Liver (tissue), 9 donors: ENCODE data around the gene PUS1. TPM values are rescaled to one million over a fixed set of nuclear protein-coding genes. Genes with fewer than 3 reads are reported as not detected.

Experiments used
- DNase-seq: peaks from one replicate; pipeline ENCODE4 v3.0.0-alpha.2; 2017; ENCODE audit warnings: low spot score
- H3K27ac ChIP-seq, 2 donors: one replicate each; pipeline ENCODE4 v1.7.0; 2013; ENCODE audit warnings: inconsistent platforms in 2 of 2, low read length in 2 of 2, control low read depth in 1 of 2, low read depth in 1 of 2, mild to moderate bottlenecking in 1 of 2
- H3K27me3 ChIP-seq, 4 donors: one replicate each; pipeline versions ENCODE4 v1.6.1 to v1.7.0; 2013; ENCODE audit warnings: low read length in 3 of 4, inconsistent platforms in 1 of 4, mild to moderate bottlenecking in 1 of 4, moderate library complexity in 1 of 4; ENCODE audit not compliant: control insufficient read depth in 4 of 4, insufficient read depth in 4 of 4
- H3K36me3 ChIP-seq, 4 donors: one replicate each; pipeline versions ENCODE4 v1.6.1 to v1.7.0; 2013; ENCODE audit warnings: low read length in 3 of 4, mild to moderate bottlenecking in 3 of 4, low read depth in 1 of 4, moderate library complexity in 1 of 4; ENCODE audit not compliant: control insufficient read depth in 4 of 4, insufficient read depth in 3 of 4
- H3K4me1 ChIP-seq, 4 donors: one replicate each; pipeline versions ENCODE4 v1.6.1 to v1.7.0; 2013; ENCODE audit warnings: low read length in 3 of 4, mild to moderate bottlenecking in 3 of 4, moderate library complexity in 1 of 4; ENCODE audit not compliant: control insufficient read depth in 4 of 4, insufficient read depth in 4 of 4
- H3K4me3 ChIP-seq, 3 donors: one replicate each; pipeline versions ENCODE4 v1.6.1 to v1.7.0; 2013; ENCODE audit warnings: low read length in 3 of 3, control low read depth in 1 of 3, low read depth in 1 of 3, mild to moderate bottlenecking in 1 of 3
- H3K9ac ChIP-seq, 2 donors: one replicate each; pipeline ENCODE4 v1.7.0; 2013; ENCODE audit warnings: low read length in 2 of 2, mild to moderate bottlenecking in 2 of 2, moderate library complexity in 2 of 2, control low read depth in 1 of 2, low read depth in 1 of 2
- H3K9me3 ChIP-seq, 4 donors: one replicate each; pipeline versions ENCODE4 v1.6.1 to v1.7.0; 2013; ENCODE audit warnings: low read length in 3 of 4; ENCODE audit not compliant: control insufficient read depth in 4 of 4
- ATF3 ChIP-seq: IDR thresholded peaks from 2 replicates; pipeline ENCODE4 v1.6.1; 2016; ENCODE audit warnings: antibody characterized with exemption
- EGR1 ChIP-seq, 2 donors: IDR thresholded peaks; 2 replicates each; pipeline ENCODE4 v1.6.1; 2016 to 2018; ENCODE audit warnings: antibody characterized with exemption in 2 of 2, low read depth in 2 of 2
- FOXA1 ChIP-seq: IDR thresholded peaks from 2 replicates; pipeline ENCODE4 v1.6.1; 2016; ENCODE audit warnings: antibody characterized with exemption
- FOXA2 ChIP-seq: IDR thresholded peaks from 2 replicates; pipeline ENCODE4 v1.6.1; 2016; ENCODE audit warnings: antibody characterized with exemption
- GABPA ChIP-seq, 2 donors: IDR thresholded peaks in 1 of 2; conservative IDR thresholded peaks in 1 of 2; 2 replicates each; pipeline ENCODE4 v1.6.1; 2016; ENCODE audit warnings: antibody characterized with exemption in 2 of 2, mild to moderate bottlenecking in 1 of 2, moderate library complexity in 1 of 2
- HNF4A ChIP-seq, 2 donors: conservative IDR thresholded peaks; 2 replicates each; pipeline ENCODE4 v1.6.1; 2016; ENCODE audit warnings: antibody characterized with exemption in 2 of 2, mild to moderate bottlenecking in 2 of 2
- HNF4G ChIP-seq: IDR thresholded peaks from 2 replicates; pipeline ENCODE4 v1.6.1; 2016; ENCODE audit warnings: antibody characterized with exemption
- JUND ChIP-seq, 2 donors: IDR thresholded peaks; 2 replicates each; pipeline ENCODE4 v1.6.1; 2016; ENCODE audit warnings: antibody characterized with exemption in 2 of 2
- MAX ChIP-seq: IDR thresholded peaks from 2 replicates; pipeline ENCODE4 v1.6.1; 2016; ENCODE audit warnings: antibody characterized with exemption
- NR2F2 ChIP-seq: IDR thresholded peaks from 2 replicates; pipeline ENCODE4 v1.6.1; 2016; ENCODE audit warnings: antibody characterized with exemption
- RAD21 ChIP-seq, 2 donors: IDR thresholded peaks; 2 replicates each; pipeline ENCODE4 v1.6.1; 2016; ENCODE audit warnings: antibody characterized with exemption in 2 of 2, mild to moderate bottlenecking in 2 of 2
- REST ChIP-seq: IDR thresholded peaks from 2 replicates; pipeline ENCODE4 v1.6.1; 2016; ENCODE audit warnings: antibody characterized with exemption, mild to moderate bottlenecking
- RXRA ChIP-seq, 2 donors: IDR thresholded peaks; 2 replicates each; pipeline ENCODE4 v1.6.1; 2017 to 2018; ENCODE audit warnings: antibody characterized with exemption in 2 of 2, mild to moderate bottlenecking in 1 of 2
- SP1 ChIP-seq: IDR thresholded peaks from 2 replicates; pipeline ENCODE4 v1.6.1; 2018; ENCODE audit warnings: antibody characterized with exemption, mild to moderate bottlenecking
- TAF1 ChIP-seq: conservative IDR thresholded peaks from 2 replicates; pipeline ENCODE4 v1.6.1; 2016; ENCODE audit warnings: antibody characterized with exemption, mild to moderate bottlenecking
- YY1 ChIP-seq: IDR thresholded peaks from 2 replicates; pipeline ENCODE4 v1.6.1; 2016; ENCODE audit warnings: antibody characterized with exemption, mild to moderate bottlenecking
- ZBTB33 ChIP-seq: IDR thresholded peaks from 2 replicates; pipeline ENCODE4 v1.6.1; 2016; ENCODE audit warnings: antibody characterized with exemption
- WGBS: extraction: QIAGEN DNeasy Blood & Tissue Kit; methylation state at CpG from one replicate; pipeline ENCODE4 v1.1.7; 2013; 5-methylcytosine and 5-hydroxymethylcytosine counted together
- polyA plus RNA-seq, 2 donors: library from polyadenylated mRNA; stranded (reverse) in 1 of 2; unstranded in 1 of 2; fragments of 200-250 nt in 1 of 2; fragments of >200 nt in 1 of 2; fragmentation: Nextera tagmentation in 1 of 2; extraction: Ambion mirVana in 1 of 2; gene quantifications; one replicate each; pipeline versions ENCODE4 v1.2.1 to v1.2.3, GENCODE V29; 2013 to 2015
- total RNA-seq, 2 donors: library from RNA; depleted of rRNA; stranded (reverse); fragments of >200 nt; gene quantifications; one replicate each; pipeline ENCODE4 v1.2.3, GENCODE V29; 2014
- donor health status: healthy.
- donor health status: healthy.
- donor health status: healthy.
- donor health status: healthy.
- donor health status: healthy.

The PUS1 gene
- total and polyA plus RNA-seq, 4 donors: 6.1 to 24.4 (median 10.7) TPM

GRCh38 chr12:131920902-131921840 is 7.9 kb upstream of the PUS1 start:
- Histone ChIP-seq H3K36me3 (peaks cover 20 to 55% (median 26%) of the 10 kb centered on the region in 4 donors), H3K27ac (no peak overlapping the region), H3K9me3 (no peaks in the 10 kb centered on the region), H3K9ac (no peak overlapping the region), H3K4me1 (peaks cover 0 to 2% (median under 1%) of the 10 kb centered on the region in 4 donors), H3K4me3 (no peak overlapping the region), H3K27me3 (no peaks in the 10 kb centered on the region)
- no peak for DNase-seq
- WGBS: 95% methylated on average over 35 of the region's 35 CpGs
- TF ChIP-seq SP1 (no peak), YY1 (no peak), ATF3 (no peak), FOXA1 (no peak), REST (no peak), GABPA (IDR thresholded peaks at IDR 0.05 in 1 of 2, conservative IDR thresholded peaks at IDR 0.05 in 1 of 2) (no peak), RXRA (IDR thresholded peaks at IDR 0.05) (no peak), TAF1 (no peak), HNF4G (no peak), JUND (IDR thresholded peaks at IDR 0.05) (no peak), EGR1 (IDR thresholded peaks at IDR 0.05; ENCODE audit: low read depth in 2 of 2) (no peak)

- H3K9ac ChIP-seq: no peak overlapping the region
- H3K27ac ChIP-seq: no peak overlapping the region
- no peaks in the 10 kb centered on the region for H3K9me3 ChIP-seq
- H3K27me3 ChIP-seq: no peaks in the 10 kb centered on the region
- WGBS: 90% methylated on average over 29 of the region's 29 CpGs
- no peak overlapping the region for H3K4me3 ChIP-seq
- H3K4me1 ChIP-seq: peaks cover 0 to 2% (median under 1%) of the 10 kb centered on the region in 4 donors
- peaks cover 16 to 49% (median 23%) of the 10 kb centered on the region in 4 donors for H3K36me3 ChIP-seq
- DNase-seq: no peak
- no peak for TF ChIP-seq ZBTB33
- no peak for TF ChIP-seq EGR1 (IDR thresholded peaks at IDR 0.05; ENCODE audit: low read depth in 2 of 2)
- no peak for TF ChIP-seq HNF4G
- no peak for TF ChIP-seq REST
- TF ChIP-seq GABPA (IDR thresholded peaks at IDR 0.05 in 1 of 2, conservative IDR thresholded peaks at IDR 0.05 in 1 of 2): no peak
- TF ChIP-seq RAD21 (IDR thresholded peaks at IDR 0.05): no peak
- no peak for TF ChIP-seq FOXA2
- no peak for TF ChIP-seq NR2F2
- TF ChIP-seq SP1: no peak
- TF ChIP-seq ATF3: no peak
- TF ChIP-seq FOXA1: no peak
- no peak for TF ChIP-seq RXRA (IDR thresholded peaks at IDR 0.05)
- TF ChIP-seq HNF4A (conservative IDR thresholded peaks at IDR 0.05): no peak
- no peak for TF ChIP-seq MAX
- no peak for TF ChIP-seq JUND (IDR thresholded peaks at IDR 0.05)
- TF ChIP-seq TAF1: no peak
Observed at GRCh38 chr12:131921866-131922769, 7.0 kb upstream of the PUS1 start.
